ENCODE results near the gene RCOR3. TPM values are rescaled to one million over a fixed set of nuclear protein-coding genes. Genes with fewer than 3 reads are reported as not detected.

RCOR3 gene
- total and polyA plus RNA-seq, 2 of the 8 experiments (the other 6 are each of a cell fraction or from before 2014, with no cell fraction given), result 21.4 to 36.3 TPM

- TF ChIP-seq USF2 (IDR thresholded peaks at IDR 0.05; ENCODE audit: low read length) (no peak), BCL11A (IDR thresholded peaks at IDR 0.05; ENCODE audit: low read depth in 2 of 2, low read length in 2 of 2) (no peak), RFX5 (IDR thresholded peaks at IDR 0.05; ENCODE audit: borderline replicate concordance, low read depth, low read length) (no peak)
These were observed 27.3 kb upstream of the RCOR3 start (continued) for GRCh38 chr1:211231873-211232272.
